Measurements from ENCODE around the gene ANKRD18B.
A peak's percentile ranks its signal among the peaks of the same experiment; 100 is the strongest.
"Not testable (repeated sequence)": the region's sequence is repeated elsewhere in the genome, so short reads cannot be mapped to it uniquely, and the experiment has no call there.

The ANKRD18B gene

DNA sequence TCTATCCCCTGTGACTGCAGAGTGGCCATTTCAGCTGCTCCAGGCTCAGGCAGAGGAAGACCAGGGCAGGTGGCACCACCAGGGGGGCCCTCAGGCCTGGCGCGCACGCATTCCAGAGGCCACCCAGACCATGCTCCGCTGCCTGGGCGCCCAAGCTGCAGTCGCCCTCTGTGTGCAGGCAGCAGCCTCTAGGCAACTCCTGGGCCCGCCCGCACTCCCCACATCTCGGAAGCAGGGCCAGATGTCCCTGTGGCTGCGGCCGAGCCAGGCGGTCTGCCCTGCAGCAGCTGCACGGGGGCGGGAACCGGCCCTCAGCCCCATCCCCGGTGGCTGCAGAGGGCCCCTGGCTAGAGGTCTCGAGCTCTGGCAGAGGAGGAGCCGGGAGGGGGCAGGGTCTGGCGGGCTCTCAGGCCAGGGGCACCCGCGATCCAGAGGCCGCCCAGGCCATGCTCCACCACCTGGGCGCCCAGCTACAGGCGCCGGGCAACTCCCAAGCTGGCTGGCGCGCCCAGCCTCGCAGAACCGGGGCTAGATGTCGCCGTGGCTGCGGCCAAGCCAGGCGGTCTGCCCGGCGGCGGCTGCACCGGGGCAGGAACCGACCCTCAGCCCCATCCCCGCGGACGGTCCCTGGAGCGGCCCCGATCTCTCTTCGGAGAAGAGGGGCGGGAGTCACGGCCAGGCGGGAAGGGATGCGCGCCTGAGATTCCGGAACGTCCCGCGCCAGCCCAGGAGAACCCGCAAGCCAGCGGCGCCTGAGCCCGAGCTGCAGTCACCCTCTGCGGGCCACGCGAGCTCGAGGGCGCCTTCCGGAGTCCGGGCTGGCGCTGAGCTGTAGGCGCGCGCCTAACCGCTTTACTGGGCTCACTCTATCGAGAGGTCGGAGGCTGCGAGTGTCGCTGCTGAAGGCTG is at the start of gene ANKRD18B:
TSS of gene ANKRD18B (plus strand) at position 855 of the 909 bp plus-strand sequence. CDS start 239 bp downstream, outside the sequence.
- DNase-seq = peak; percentile 62

DNA sequence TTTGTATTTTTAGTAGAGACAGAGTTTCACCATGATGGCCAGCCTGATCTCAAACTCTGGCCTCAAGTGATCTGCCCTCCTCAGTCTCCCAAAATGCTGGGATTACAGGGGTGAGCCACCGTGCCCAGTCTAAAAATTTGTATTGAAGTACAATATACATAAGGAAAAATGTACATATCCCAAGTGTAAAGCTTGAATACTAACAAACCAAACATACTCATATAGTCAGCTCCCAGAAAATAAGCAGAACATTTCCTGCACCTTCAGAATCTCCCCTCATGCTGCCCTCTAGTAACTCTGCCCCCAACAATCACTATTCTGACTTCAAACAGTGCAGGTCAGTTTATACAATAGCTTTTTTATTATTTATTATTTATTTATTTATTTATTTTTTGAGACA is 48.7 kb upstream of the ANKRD18B start:
- no peak for DNase-seq

DNA sequence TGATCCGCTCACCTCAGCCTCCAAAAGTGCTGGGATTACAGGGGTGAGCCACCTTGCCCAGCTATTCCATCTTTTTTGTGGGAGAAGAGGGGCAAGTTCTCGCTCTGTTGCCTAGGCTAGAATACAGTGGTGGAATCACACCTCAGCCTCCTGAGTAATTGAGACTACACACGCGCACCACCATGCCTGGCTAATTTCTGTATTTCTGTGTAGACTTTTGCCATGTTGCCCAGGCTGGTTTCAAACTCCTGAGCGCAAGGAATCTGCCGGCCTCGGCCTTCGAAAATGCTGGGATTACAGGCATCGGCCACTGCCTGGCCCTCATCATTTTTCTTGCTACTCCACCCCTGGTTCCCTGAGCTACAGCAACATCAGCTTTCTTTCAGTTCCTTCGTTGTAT is 47.5 kb upstream of the ANKRD18B start:
- DNase-seq = no peak

DNA sequence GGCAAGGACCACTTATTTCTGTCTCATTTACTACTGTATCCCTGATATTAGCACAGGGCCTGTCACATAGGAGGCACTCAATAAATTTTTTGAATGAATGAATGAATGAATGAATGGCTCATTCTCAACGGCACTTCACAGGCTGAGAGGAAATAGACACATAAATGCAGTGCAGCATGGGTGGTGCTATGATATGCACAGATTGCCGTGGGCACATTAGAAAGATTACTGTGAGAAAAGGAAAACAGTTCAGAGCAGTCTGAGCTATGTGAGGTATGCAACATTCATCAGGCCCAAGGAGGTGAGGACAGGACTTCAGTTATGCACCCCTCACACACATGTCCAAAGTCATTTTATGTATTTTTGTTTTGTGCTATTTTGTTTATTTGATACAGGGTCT is 43.9 kb upstream of the ANKRD18B start:
- DNase-seq = no peak

DNA sequence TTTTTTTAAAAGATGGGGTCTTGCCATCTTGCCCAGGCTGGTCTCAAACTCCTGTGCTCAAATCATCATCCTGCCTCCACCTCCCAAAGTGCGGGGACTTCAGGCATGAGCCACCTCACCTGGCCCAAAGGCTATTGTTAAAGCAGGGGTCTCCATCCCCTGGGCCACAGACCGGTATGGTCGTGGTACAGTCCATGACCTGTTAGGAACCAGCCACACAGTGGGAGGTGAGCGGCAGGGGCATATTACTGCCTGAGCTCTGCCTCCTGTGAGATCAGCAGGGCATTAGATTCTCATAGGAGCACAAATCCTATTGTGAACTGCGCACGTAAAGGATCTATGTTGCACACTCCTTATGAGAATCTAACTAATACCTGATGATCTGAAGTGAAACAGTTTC is 43.1 kb upstream of the ANKRD18B start:
- DNase-seq = no peak

DNA sequence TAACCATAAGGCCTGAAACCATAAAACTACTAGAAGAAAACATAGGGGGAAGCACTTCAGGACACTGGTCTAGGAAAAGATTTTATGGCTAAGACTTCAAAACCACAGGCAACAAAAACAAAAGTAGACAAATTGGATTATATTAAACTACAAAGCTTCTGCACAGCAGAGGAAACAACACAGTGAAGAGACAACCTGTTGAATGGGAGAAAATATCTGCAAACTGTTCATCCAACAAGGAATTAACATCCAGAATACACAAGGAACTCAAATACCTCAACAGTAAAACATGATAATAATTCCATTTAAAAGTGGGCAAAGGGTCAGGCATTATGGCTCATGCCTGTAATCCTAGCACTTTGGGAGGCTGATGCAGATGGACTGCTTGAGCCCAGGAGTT is 38.7 kb upstream of the ANKRD18B start:
- DNase-seq = not testable (repeated sequence)

DNA sequence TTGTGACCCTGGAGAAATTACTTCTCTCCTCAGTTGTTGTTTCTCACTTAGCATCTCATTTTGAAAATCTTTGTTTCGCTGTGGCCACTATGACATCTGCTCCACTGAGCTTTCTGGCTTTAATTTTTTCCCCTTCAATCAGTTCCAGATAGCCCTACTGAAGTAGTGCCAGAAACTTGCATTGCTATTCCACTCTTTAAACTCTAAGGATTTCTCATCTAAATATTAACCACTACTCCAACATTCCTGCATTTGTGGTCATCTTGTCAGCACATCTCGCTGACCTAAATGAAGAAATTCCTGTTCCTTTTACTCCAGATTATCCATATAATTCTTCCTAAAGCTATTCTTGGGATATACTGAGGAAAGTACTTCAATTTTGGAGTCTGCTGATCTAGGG is 35.0 kb upstream of the ANKRD18B start:
- no peak for DNase-seq

DNA sequence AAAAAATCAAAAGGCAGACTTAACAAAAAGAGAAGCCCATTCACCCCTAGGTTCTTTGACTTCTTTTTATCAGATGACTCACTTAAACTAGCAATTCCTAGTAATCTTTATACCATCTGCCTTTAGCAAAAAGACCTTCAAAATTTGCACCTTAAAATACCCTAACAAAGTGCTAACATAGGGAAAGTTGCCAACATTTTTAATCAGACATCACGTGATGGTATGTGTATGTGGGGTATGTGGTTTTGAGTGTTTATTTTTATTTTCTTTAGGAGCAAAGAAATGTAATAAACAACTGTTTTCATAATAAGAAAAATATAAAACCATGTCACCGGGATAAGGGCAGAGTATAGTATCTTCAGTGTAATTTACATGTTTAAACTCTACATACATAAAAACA is 30.2 kb upstream of the ANKRD18B start:
- DNase-seq = not testable (repeated sequence)

DNA sequence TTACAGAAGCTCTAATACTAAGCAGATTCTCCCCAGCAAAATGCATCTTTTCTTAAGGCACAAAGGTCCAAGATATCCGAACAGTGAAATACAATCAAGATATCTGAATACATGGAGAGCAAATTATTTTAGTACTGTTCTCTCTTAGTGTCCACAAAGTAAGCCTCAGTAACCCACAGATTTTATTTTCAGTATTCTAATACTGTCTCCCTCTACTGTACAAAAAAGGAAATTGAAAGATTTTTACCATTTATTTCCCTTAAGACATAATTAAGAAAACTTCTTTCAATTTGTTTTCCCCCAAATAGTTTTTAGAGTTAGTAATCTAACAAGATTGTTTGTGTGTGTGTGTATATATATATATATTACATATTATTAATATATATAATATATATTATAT is 25.7 kb upstream of the ANKRD18B start:
- DNase-seq = no peak

DNA sequence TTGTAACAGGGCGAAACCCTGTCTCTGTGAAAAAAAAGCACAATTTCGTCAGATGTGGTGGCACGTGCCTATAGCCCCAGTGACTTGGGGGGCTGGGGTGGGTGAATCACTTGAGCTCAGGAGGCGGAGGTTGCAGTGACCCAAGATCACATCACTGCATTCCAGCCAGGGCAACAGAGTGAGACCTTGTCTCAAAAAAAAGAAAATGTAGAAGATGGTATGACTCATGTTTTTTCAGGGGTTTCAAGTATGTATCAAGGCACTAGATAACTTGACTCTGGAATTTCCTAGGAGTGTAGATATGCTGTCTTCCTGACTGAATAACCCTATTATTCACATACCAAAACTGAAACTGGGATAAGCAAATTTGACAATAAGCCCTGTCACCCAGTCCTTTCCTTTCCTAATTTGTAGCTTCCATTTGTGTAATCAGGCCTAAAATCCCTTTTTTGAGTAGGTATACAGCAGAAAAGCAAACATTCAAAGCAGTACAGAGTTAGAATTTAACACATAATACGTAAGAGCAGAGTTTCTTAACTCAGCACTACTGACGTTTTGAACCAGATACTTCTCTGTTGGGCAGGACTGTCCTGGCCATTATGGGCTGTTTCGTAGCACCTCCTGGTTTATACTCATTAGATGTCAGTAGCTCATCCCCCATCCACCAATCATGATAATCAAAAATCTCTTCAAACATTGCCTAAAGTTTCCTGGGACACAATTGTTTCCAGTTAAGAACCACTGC is 17.3 kb upstream of the ANKRD18B start:
- DNase-seq = peak; percentile 53

DNA sequence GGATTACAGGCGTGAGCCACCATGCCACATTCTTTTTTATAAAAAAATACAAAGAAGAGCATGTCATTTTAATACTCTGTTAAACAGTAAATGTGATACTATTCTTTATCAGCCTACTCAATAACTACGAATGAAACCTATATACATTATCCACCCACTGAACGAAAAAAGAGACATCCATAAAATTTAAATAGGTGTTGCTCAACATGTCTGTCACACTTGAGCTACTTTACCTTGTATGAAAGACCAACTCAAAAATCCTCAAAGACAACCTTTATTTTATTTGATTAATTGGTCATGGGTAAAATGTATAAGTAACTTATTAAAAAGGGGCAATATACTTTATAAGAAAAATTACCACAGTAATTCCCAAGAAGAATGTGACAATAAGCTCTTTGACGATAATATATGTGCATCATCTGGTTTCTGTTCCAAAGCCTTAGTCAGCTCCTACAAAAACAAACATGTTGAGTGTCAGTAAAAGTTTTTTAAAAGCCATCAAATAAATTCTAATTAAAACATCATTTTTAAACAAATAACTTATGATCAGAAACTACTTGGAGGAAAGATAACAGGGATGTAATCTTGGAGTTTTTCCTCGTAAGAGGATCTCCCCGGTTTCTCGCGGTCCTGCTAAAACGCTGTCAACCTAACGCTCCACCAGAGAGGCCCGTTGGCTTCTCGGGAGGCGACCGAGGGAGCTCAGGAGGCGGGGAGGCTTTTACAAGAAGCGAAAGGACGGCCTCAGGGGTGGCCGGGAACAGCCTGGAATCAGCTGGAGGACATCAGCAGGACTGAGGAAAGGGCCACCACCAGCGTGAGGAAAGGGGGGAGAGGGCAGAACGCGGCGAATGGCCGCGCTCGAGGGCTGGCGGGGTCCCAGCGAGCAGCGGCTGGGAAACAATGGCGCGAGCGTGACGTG is 13.5 kb upstream of the ANKRD18B start:
- DNase-seq = peak; percentile 19

DNA sequence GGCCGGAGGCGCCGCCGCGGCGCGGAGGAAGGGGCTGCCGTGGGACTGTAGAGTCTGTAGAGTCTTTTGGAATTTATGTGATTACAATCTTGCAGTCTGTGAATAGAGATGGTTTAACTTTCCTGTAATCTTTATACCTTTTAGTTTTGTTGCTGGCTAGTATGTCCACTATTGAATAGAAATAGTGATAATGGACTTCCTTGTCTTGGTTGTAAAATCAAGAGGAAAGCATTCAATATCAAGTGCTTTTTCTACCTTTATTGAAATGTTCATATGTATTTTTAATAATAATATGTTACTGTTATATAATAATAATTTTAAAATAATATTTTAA is 12.9 kb upstream of the ANKRD18B start:
- DNase-seq = not testable (repeated sequence)

DNA sequence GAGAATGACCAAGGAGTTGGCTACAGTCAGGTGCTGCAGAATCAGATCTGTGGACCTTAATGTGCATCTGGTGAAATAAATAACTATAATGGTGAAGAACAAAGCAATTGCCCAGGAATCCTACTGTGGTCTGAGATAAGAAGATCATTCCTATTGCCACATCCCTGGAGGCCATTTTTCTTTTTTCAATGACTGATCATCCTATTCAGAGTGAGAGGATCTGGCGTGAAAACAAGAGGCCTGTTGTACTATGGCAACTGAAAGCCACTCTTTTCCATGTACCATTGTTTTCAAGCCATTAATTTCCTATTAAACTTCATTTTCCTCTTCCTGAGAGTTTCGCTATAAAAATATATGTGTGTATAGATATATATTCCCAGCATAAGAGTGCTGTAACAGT is 11.5 kb upstream of the ANKRD18B start:
- not testable (repeated sequence) for DNase-seq

DNA sequence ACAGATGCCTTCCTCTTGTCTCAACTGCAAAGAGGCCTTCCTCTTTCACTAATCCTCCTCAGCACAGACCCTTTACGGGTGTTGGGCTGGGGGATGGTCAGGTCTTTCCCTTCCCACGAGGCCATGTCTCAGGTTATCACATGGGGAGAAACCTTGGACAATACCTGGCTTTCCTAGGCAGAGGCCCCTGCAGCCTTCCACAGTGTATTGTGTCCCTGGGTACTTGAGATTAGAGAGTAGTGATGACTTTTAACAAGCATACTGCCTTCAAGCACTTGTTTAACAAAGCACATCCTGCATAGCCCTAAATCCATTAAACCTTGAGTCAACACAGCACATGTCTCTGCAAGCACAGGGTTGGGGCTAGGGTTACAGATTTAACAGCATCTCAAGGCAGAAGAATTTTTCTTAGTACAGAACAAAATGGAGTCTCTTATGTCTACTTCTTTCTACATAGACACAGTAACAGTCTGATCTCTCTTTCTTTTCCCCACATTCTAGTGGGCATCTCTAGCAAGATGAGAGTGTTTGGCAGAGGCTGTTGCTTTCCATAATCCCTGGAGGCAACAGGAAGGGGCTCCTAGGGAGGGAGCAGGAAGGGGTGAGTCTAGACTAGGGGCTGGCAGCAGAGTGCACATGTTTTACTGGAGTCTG is 8.6 kb upstream of the ANKRD18B start:
- DNase-seq = not testable (repeated sequence)

DNA sequence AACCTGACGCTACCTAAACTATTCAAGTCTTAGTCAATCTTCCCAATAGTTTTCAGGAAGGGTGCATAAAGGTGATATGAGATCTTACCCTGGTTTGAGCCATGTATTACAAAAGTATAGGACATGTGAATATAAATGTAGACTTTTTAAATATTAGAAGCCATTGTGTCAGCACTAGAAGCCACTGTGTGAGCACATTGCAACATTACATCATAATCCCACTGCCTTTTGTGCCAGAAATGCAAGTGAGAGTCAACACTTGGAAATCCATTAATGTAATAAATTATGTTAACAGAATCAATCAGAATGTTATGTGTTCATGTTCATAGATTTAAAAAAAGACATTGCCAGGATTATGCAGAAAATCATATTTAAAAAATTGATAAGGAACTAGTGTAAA is 7.7 kb upstream of the ANKRD18B start:
- DNase-seq = not testable (repeated sequence)

DNA sequence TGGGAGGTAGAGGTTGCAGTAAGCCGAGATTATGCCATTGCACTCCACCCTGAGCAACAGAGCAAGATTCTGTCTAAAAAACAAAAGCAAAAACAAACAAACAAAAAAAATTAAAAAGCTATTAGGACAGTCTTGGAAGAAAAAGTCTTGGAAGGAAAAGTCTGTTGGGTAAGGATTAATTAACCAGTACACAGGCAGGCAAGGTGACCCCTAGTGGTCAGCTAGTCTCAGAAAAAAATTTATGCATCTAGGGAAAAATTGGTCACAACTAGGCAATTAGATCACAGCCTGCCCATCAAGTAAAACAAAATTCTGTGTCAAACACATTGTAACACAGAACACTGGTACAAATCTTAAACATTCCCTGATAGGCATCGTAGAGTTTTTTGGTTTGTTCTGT is 6.7 kb upstream of the ANKRD18B start:
- DNase-seq = peak; percentile 5

DNA sequence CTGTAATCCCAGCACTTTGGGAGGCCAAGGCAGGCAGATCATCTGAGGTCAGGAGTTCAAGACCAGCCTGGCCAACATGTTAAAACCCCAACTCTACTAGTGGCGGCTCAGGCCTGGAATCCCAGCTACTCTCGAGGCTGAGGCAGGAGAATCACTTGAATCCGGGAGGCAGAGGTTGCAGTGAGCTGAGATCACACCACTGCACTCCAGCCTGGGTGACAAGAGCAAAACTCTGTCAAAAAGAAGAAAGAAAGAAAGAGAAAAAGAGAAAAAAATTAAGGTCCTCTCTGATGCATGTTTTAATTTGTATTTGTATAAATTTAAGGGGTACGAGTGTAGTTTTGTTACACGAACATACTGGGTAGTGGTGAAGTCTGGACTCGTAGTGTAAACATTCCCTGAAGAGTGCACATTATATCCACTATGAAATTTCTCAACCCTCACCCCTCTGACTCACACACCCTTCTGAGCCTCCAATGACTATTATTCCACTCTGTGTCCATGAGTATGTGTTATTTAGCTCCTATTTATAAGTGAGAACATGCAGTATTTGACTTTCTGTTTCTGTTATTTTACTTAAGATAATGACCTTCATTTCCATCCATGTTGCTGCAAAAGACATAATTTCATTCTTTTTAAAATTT is 6.0 kb upstream of the ANKRD18B start:
- not testable (repeated sequence) for DNase-seq

DNA sequence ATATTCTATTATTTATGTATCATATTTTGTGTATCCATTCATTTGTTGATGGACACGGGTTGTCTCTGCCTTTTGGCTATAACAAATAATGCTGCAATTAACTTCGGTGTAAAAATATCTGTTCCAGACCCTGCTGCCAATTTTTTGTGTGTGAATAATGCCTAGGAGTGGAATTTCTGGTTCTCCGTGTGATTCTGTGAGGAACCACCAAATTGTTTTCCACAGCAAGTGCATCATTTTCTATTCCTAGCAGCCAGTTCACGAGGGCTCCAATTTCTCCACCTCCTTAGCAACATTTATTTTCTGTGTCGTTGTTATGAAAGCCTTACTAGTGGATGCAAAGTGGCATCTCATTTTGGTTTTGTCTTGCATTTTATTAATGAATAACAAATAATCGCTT is 2.2 kb upstream of the ANKRD18B start:
- DNase-seq = not testable (repeated sequence)

DNA sequence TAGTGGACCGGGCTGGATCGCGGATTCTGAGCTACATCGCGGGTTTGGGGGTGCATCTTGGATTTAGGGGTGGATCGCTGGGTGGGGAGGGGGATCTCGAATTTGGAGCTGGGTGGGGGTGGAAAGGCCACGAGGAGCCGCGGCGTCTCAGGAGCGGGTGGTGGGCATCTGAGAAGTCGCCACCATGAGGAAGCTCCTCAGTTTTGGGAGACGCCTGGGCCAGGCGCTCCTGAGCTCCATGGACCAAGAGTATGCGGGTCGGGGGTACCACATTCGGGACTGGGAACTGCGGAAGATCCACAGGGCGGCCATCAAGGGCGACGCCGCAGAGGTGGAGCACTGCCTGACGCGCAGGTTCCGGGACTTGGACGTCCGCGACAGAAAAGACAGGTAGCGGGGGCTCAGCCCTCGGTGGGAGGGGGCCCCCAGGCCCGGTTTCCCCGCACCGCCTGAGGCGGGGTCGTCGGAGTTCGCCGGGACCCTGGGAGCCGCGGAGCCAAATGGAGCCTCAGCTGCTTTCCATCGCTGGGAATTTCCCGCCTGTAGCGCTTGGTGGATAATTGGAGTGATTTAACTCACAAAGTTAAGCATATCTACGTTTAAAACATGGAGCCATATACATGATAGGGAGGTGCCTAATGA is 376 bp downstream of the ANKRD18B start:
- no peak for DNase-seq

DNA sequence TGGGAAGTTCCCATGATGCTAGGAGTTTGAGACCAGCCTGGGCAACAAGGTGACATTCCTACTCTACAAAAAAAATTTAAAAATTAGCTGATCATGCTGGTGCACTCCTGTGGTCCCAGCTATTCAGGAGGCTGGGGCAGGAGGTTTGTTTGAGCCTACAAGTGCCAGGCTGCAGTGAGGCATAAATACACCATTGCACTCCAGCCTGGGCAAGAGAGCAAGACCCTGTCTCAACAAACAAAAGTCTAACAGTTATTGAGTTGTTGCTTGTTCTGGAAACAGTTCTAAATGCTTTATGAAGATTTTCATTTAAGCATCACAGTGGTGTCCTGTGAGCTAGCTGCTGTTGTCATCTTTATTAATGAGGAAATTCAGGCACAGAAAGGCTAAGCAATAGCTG is 4.0 kb downstream of the ANKRD18B start:
- DNase-seq = not testable (repeated sequence)

DNA sequence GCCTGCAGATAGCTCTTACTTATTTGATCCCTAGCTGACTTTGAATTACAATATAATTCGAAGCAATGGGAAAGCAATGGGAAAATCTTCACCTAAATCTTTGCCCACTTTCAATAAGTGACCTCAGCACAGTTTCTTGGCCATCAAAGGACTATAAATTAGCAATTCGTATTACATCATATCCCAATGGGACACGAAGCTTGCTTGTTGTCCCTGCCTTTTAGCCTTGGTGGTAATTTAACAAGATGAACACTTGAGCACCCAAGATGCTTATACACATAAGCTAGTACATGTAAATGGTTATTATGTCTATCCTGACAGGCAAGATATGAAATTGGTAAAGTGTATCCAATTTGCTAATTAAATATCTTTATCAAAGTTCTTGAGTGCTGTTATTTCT is 9.9 kb downstream of the ANKRD18B start:
- not testable (repeated sequence) for DNase-seq

Data from T1000 (cell line).